Type B pancreatic cell (in vitro differentiated cells): ENCODE results near the gene SFTPB. TPM values are rescaled to one million over a fixed set of nuclear protein-coding genes. Genes with fewer than 3 reads are reported as not detected.

ENCODE experiments used
- DNase-seq: peaks from one replicate; pipeline ENCODE4 v3.0.0; 2021; ENCODE audit warnings: mixed read lengths; ENCODE audit not compliant: unreplicated experiment; ENCODE audit errors: extremely low spot score
- H3K27ac Mint-ChIP-seq: 2 replicates; pipeline ENCODE4 v1.8.0; 2021; ENCODE audit warnings: mild to moderate bottlenecking, mixed read lengths
- H3K27me3 Mint-ChIP-seq: 2 replicates; pipeline ENCODE4 v1.8.0; 2021; ENCODE audit warnings: mixed read lengths
- H3K36me3 Mint-ChIP-seq: 2 replicates; pipeline ENCODE4 v1.8.0; 2021; ENCODE audit warnings: mixed read lengths
- H3K4me1 Mint-ChIP-seq: one replicate; pipeline ENCODE4 v1.8.0; 2021; ENCODE audit warnings: mixed read lengths; ENCODE audit not compliant: unreplicated experiment
- H3K4me3 Mint-ChIP-seq: 2 replicates; pipeline ENCODE4 v1.8.0; 2021; ENCODE audit warnings: mild to moderate bottlenecking, mixed read lengths
- H3K9me3 Mint-ChIP-seq: 2 replicates; pipeline ENCODE4 v1.8.0; 2021; ENCODE audit warnings: mixed read lengths
- CTCF ChIP-seq: fragments of 200-600 bp; sonication (generic); conservative IDR thresholded peaks from 2 replicates; pipeline ENCODE4 v1.5.0; 2021; ENCODE audit warnings: antibody characterized with exemption, mild to moderate bottlenecking
- total RNA-seq: library from RNA; stranded (reverse); gene quantifications from 2 replicates; pipeline ENCODE4 v1.2.1, GENCODE V29; 2021; ENCODE audit warnings: low replicate concordance

The SFTPB gene
- total RNA-seq, 1 donor from 2014 or later, result 2.7 TPM

GRCh38 chr2:85713836-85714235 lies 45.8 kb upstream of the SFTPB start:
- H3K27me3 Mint-ChIP-seq, result peaks cover 9% of the 10 kb centered on the region
- H3K36me3 Mint-ChIP-seq, result no peaks in the 10 kb centered on the region
- H3K9me3 Mint-ChIP-seq, result no peaks in the 10 kb centered on the region
- DNase-seq, result peak; percentile 43
- H3K27ac Mint-ChIP-seq, result no peak overlapping the region
- H3K4me1 Mint-ChIP-seq, result peaks cover 31% of the 10 kb centered on the region
- H3K4me3 Mint-ChIP-seq, result no peak overlapping the region
- TF ChIP-seq CTCF, result no peak

GRCh38 chr2:85712849-85713612 lies 45.0 kb upstream of the SFTPB start:
- Mint-ChIP-seq H3K4me3 (no peak overlapping the region), H3K9me3 (no peaks in the 10 kb centered on the region), H3K4me1 (peaks cover 29% of the 10 kb centered on the region), H3K27me3 (peaks cover 9% of the 10 kb centered on the region), H3K36me3 (no peaks in the 10 kb centered on the region), H3K27ac (no peak overlapping the region)
- peak; percentile 49 for DNase-seq
- no peak for TF ChIP-seq CTCF

- H3K9me3 Mint-ChIP-seq, result no peaks in the 10 kb centered on the region
- no peaks in the 10 kb centered on the region for H3K36me3 Mint-ChIP-seq
- peaks cover 22% of the 10 kb centered on the region for H3K4me1 Mint-ChIP-seq
- peaks cover 10% of the 10 kb centered on the region for H3K27me3 Mint-ChIP-seq
- H3K27ac Mint-ChIP-seq, result no peak overlapping the region
- DNase-seq, result peak; percentile 47
- no peak overlapping the region for H3K4me3 Mint-ChIP-seq
- no peak for TF ChIP-seq CTCF
Observed at GRCh38 chr2:85712336-85712735, 44.3 kb upstream of the SFTPB start.

- Mint-ChIP-seq H3K27ac (peak overlapping the region; percentile 34), H3K4me1 (peaks cover 20% of the 10 kb centered on the region), H3K9me3 (no peaks in the 10 kb centered on the region), H3K4me3 (no peak overlapping the region), H3K27me3 (peaks cover 14% of the 10 kb centered on the region), H3K36me3 (no peaks in the 10 kb centered on the region)
- TF ChIP-seq CTCF, result no peak
- peak; percentile 56 for DNase-seq
Observed at GRCh38 chr2:85711578-85712060, 43.6 kb upstream of the SFTPB start.

- peak; percentile 60 for DNase-seq
- Mint-ChIP-seq H3K36me3 (no peaks in the 10 kb centered on the region), H3K27ac (peak overlapping the region; percentile 34), H3K9me3 (no peaks in the 10 kb centered on the region), H3K27me3 (peaks cover 14% of the 10 kb centered on the region), H3K4me3 (no peak overlapping the region), H3K4me1 (peaks cover 14% of the 10 kb centered on the region)
- TF ChIP-seq CTCF, result no peak
Observed at GRCh38 chr2:85710687-85711577, 42.9 kb upstream of the SFTPB start.
